ENCODE data around the gene ELP5. TPM values are rescaled to one million over a fixed set of nuclear protein-coding genes. Genes with fewer than 3 reads are reported as not detected.

ELP5 gene
- total RNA-seq, 1 donor from 2014 or later: 20.8 TPM

- no peaks in the 10 kb centered on the region for H3K27me3 ChIP-seq (ENCODE audit: control insufficient read depth, insufficient read depth, low read length)
- TF ChIP-seq, protein P1, sequence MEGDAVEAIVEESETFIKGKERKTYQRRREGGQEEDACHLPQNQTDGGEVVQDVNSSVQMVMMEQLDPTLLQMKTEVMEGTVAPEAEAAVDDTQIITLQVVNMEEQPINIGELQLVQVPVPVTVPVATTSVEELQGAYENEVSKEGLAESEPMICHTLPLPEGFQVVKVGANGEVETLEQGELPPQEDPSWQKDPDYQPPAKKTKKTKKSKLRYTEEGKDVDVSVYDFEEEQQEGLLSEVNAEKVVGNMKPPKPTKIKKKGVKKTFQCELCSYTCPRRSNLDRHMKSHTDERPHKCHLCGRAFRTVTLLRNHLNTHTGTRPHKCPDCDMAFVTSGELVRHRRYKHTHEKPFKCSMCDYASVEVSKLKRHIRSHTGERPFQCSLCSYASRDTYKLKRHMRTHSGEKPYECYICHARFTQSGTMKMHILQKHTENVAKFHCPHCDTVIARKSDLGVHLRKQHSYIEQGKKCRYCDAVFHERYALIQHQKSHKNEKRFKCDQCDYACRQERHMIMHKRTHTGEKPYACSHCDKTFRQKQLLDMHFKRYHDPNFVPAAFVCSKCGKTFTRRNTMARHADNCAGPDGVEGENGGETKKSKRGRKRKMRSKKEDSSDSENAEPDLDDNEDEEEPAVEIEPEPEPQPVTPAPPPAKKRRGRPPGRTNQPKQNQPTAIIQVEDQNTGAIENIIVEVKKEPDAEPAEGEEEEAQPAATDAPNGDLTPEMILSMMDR (IDR thresholded peaks at IDR 0.05; ENCODE audit: insufficient read depth, low read length, poor library complexity, severe bottlenecking): no peak
- H3K4me3 ChIP-seq (ENCODE audit: low read depth, low read length): no peak overlapping the region
- no peak for DNase-seq (ENCODE audit: low read depth)
- H3K36me3 ChIP-seq (ENCODE audit: control insufficient read depth, insufficient read depth, low read length): peaks cover 7% of the 10 kb centered on the region
Measured at GRCh38 chr17:7224661-7225111, 27.3 kb upstream of the ELP5 start.

GRCh38 chr17:7225711-7226331 lies 26.2 kb upstream of the ELP5 start:
- TF ChIP-seq, protein P1 (IDR thresholded peaks at IDR 0.05; ENCODE audit: insufficient read depth, low read length, poor library complexity, severe bottlenecking): no peak
- peaks cover 7% of the 10 kb centered on the region for H3K36me3 ChIP-seq (ENCODE audit: control insufficient read depth, insufficient read depth, low read length)
- no peaks in the 10 kb centered on the region for H3K27me3 ChIP-seq (ENCODE audit: control insufficient read depth, insufficient read depth, low read length)
- DNase-seq (ENCODE audit: low read depth): no peak
- no peak overlapping the region for H3K4me3 ChIP-seq (ENCODE audit: low read depth, low read length)

GRCh38 chr17:7226721-7227710 lies 25.0 kb upstream of the ELP5 start:
- TF ChIP-seq, protein P1 (IDR thresholded peaks at IDR 0.05; ENCODE audit: insufficient read depth, low read length, poor library complexity, severe bottlenecking): no peak
- no peak for DNase-seq (ENCODE audit: low read depth)
- H3K27me3 ChIP-seq (ENCODE audit: control insufficient read depth, insufficient read depth, low read length): no peaks in the 10 kb centered on the region
- peaks cover 7% of the 10 kb centered on the region for H3K36me3 ChIP-seq (ENCODE audit: control insufficient read depth, insufficient read depth, low read length)
- H3K4me3 ChIP-seq (ENCODE audit: low read depth, low read length): no peak overlapping the region

DNA sequence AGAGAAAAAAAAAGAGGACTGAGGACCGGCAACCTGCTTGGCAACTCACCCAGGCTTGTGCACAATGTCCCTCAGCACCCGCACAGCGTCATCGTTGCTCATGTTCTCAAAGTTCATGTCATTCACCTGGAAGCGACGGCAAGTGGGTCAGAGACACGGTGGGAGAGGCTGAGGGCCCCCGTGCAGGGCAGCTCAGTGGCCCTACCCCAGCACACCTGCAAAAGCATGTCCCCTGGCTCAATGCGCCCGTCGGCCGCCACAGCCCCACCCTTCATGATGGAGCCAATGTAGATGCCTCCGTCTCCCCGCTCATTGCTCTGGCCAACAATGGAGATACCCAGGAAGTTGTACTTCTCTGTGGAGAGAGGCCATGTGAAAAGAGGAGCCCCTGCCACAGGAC lies 23.1 kb upstream of the ELP5 start:
- Histone ChIP-seq H3K36me3 (ENCODE audit: control insufficient read depth, insufficient read depth, low read length) (peaks cover 4% of the 10 kb centered on the region), H3K4me3 (ENCODE audit: low read depth, low read length) (no peak overlapping the region), H3K27me3 (ENCODE audit: control insufficient read depth, insufficient read depth, low read length) (no peaks in the 10 kb centered on the region)
- DNase-seq (ENCODE audit: low read depth): no peak
- TF ChIP-seq, protein P1 (IDR thresholded peaks at IDR 0.05; ENCODE audit: insufficient read depth, low read length, poor library complexity, severe bottlenecking): no peak

- DNase-seq (ENCODE audit: low read depth): no peak
- peaks cover 4% of the 10 kb centered on the region for H3K36me3 ChIP-seq (ENCODE audit: control insufficient read depth, insufficient read depth, low read length)
Measured at GRCh38 chr17:7229504-7229903, 22.5 kb upstream of the ELP5 start.

More at GRCh38 chr17:7229504-7229903, 22.5 kb upstream of the ELP5 start:
- H3K27me3 ChIP-seq (ENCODE audit: control insufficient read depth, insufficient read depth, low read length): no peaks in the 10 kb centered on the region
- TF ChIP-seq, protein P1 (IDR thresholded peaks at IDR 0.05; ENCODE audit: insufficient read depth, low read length, poor library complexity, severe bottlenecking): no peak
- H3K4me3 ChIP-seq (ENCODE audit: low read depth, low read length): no peak overlapping the region

Measured in kidney epithelial cell (primary cell).